Measurements from ENCODE around the gene RAB8B.

The RAB8B gene

GRCh38 chr15:63252292-63252691, 62.9 kb downstream of the RAB8B start:
- no peak for TF ChIP-seq CTCF (IDR thresholded peaks at IDR 0.05)
- no peak for TF ChIP-seq ZFX (IDR thresholded peaks at IDR 0.05; ENCODE audit: borderline replicate concordance)
- no peak overlapping the region for H3K27ac ChIP-seq

- TF ChIP-seq CTCF (IDR thresholded peaks at IDR 0.05) (no peak), ZFX (IDR thresholded peaks at IDR 0.05; ENCODE audit: borderline replicate concordance) (no peak)
- H3K27ac ChIP-seq, result no peak overlapping the region
These were observed 65.6 kb downstream of the RAB8B start for GRCh38 chr15:63254991-63255390.

DNA sequence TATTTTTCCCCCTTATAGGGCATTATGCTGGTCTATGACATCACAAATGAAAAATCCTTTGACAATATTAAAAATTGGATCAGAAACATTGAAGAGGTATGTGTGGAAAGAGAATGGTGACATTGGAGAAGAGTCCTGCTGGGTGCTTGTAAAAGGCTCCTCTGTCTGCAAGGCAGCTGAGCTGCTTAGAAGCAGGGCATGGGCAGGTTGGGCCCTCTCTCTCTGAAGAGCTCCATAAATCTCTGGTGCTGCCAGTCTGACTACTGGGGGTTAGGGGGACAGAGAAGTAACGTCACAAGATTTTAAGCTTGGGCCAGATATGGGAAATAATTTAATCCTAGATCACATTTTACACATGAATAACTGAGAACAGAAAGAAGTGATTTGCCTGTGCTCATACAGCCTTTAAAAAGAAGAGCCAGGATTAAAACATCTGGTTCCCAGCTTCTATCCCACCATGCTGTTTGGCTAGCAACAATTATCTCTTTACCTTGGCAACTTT, 66.1 kb downstream of the RAB8B start:
- TF ChIP-seq ZFX (IDR thresholded peaks at IDR 0.05; ENCODE audit: borderline replicate concordance) (no peak), CTCF (IDR thresholded peaks at IDR 0.05) (no peak)

GRCh38 chr15:63256433-63257274, 67.2 kb downstream of the RAB8B start:
- H3K27ac ChIP-seq, result no peak overlapping the region
- no peak for TF ChIP-seq CTCF (IDR thresholded peaks at IDR 0.05)

More for the DNA sequence above, 66.1 kb downstream of the RAB8B start:
- no peak overlapping the region for H3K27ac ChIP-seq

DNA sequence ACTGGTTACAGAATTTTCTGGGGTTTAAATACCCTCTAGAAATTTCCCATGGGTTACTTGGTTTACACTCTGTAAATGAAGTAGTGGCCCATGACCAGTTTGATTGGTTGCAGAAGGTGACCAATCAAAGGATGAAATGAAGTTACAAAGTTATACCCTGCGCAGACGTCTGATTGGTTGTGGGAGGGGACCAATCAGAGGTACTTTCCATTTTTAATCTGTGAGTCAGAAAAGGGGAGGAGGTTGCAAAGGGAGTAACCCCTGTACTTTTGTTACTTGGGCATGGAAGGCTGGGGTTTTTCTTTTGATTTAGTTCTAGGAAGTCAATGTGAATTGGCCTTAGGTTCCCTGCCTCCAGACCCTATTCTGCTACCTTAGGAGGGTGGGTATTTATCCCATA, 69.3 kb downstream of the RAB8B start:
- no peak overlapping the region for H3K27ac ChIP-seq
- TF ChIP-seq CTCF (IDR thresholded peaks at IDR 0.05) (no peak), ZFX (IDR thresholded peaks at IDR 0.05; ENCODE audit: borderline replicate concordance) (no peak)

DNA sequence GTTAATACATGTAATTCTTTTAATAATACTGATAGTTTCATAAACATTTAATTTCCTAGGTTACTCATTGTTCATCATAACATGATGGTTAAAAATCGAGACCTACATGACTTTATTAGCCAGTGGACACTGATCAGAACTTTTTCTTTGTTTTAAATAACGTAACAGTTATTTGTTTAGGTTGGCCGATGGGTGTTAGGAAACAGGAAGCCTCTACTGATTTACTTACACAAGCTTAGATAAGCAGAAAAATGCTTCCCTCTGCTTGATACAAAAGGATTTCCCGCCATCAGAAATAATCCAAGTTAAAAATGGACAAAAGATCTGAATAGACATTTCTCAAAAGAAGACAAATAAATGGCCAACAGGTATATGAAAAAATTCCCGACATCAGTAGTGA, 71.4 kb downstream of the RAB8B start:
- H3K27ac ChIP-seq, result no peak overlapping the region
- TF ChIP-seq ZFX (IDR thresholded peaks at IDR 0.05; ENCODE audit: borderline replicate concordance) (no peak), CTCF (IDR thresholded peaks at IDR 0.05) (no peak)

DNA sequence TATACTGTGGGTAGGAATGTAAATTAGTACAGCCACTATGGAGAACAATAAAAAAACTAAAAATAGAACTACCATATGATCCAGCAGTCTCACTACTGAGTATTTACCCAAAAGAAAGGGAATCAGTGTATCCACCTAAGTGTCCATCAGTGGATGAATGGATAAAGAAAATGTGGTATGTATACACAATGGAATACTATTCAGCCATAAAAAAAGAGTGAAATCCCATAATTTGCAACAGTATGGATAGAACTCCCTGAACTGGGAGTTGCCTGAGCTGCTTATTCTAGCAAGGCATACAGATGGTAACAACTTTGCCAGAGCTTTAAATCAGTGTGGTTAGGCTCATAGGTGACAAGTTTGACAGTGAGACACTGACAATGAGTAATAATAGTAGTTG, 71.9 kb downstream of the RAB8B start:
- TF ChIP-seq ZFX (IDR thresholded peaks at IDR 0.05; ENCODE audit: borderline replicate concordance), result no peak
- TF ChIP-seq CTCF (IDR thresholded peaks at IDR 0.05), result no peak
- H3K27ac ChIP-seq, result no peak overlapping the region

Data from 22Rv1 (cell line).